CD4-positive, CD25-positive, alpha-beta regulatory T cell (primary cell): ENCODE results near the gene ZNF708. TPM values are rescaled to one million over a fixed set of nuclear protein-coding genes. Genes with fewer than 3 reads are reported as not detected.
"Not testable (repeated sequence)": the region's sequence is repeated elsewhere in the genome, so short reads cannot be mapped to it uniquely, and the experiment has no call there.

ENCODE experiments used
- ATAC-seq, 2 donors: fragments of 150-1000 bp; cut with Tn5 transposase; one replicate each; pipeline ENCODE4 v1.10.0; 2021; ENCODE audit warnings: low read depth in 2 of 2, moderate number of reproducible peaks in 2 of 2, moderate library complexity in 1 of 2
- DNase-seq, 3 donors: peaks; one replicate each; pipeline versions ENCODE4 v3.0.0 to v3.0.0-alpha.2; 2012 to 2022; ENCODE audit warnings: mixed read lengths in 1 of 3
- H3K27ac ChIP-seq: one replicate; pipeline ENCODE4 v1.7.0; 2013; ENCODE audit warnings: mild to moderate bottlenecking, low read length; ENCODE audit not compliant: insufficient read depth, poor library complexity, severe bottlenecking
- H3K27me3 ChIP-seq: one replicate; pipeline ENCODE4 v1.7.0; 2013; ENCODE audit warnings: low read length; ENCODE audit not compliant: control insufficient read depth, insufficient read depth
- H3K36me3 ChIP-seq: one replicate; pipeline ENCODE4 v1.7.0; 2013; ENCODE audit warnings: mild to moderate bottlenecking, low read length, moderate library complexity; ENCODE audit not compliant: control insufficient read depth, insufficient read depth
- H3K4me1 ChIP-seq: 2 replicates; pipeline ENCODE4 v1.7.0; 2013; ENCODE audit warnings: mild to moderate bottlenecking, low read length; ENCODE audit not compliant: insufficient read depth, control insufficient read depth, poor library complexity, severe bottlenecking
- H3K4me3 ChIP-seq: one replicate; pipeline ENCODE4 v1.7.0; 2013; ENCODE audit warnings: low read depth, mild to moderate bottlenecking, low read length, moderate library complexity
- H3K9me3 ChIP-seq, 2 experiments: 1 replicate in 1 of 2; 2 replicates in 1 of 2; pipeline ENCODE4 v1.7.0; 2013; ENCODE audit warnings: low read length in 2 of 2, mild to moderate bottlenecking in 1 of 2, moderate library complexity in 1 of 2; ENCODE audit not compliant: control insufficient read depth in 2 of 2
- H3K27ac Mint-ChIP-seq, 3 donors: one replicate each; pipeline ENCODE4 v1.8.0; 2020 to 2022; ENCODE audit warnings: mild to moderate bottlenecking in 3 of 3, mixed read lengths in 3 of 3, moderate library complexity in 2 of 3
- H3K27me3 Mint-ChIP-seq: one replicate; pipeline ENCODE4 v1.8.0; 2022; ENCODE audit warnings: mild to moderate bottlenecking, mixed read lengths
- H3K36me3 Mint-ChIP-seq: one replicate; pipeline ENCODE4 v1.8.0; 2020; ENCODE audit warnings: mixed read lengths
- H3K4me1 Mint-ChIP-seq, 4 donors: one replicate each; pipeline ENCODE4 v1.8.0; 2020 to 2022; ENCODE audit warnings: mixed read lengths in 4 of 4, mild to moderate bottlenecking in 1 of 4
- H3K4me3 Mint-ChIP-seq, 4 donors: one replicate each; pipeline ENCODE4 v1.8.0; 2020 to 2022; ENCODE audit warnings: mild to moderate bottlenecking in 4 of 4, mixed read lengths in 4 of 4, moderate library complexity in 3 of 4
- H3K9me3 Mint-ChIP-seq, 7 donors: one replicate each; pipeline ENCODE4 v1.8.0; 2020 to 2022; ENCODE audit warnings: mixed read lengths in 7 of 7, mild to moderate bottlenecking in 3 of 7, moderate library complexity in 2 of 7
- polyA plus RNA-seq, 4 donors: library from polyadenylated mRNA; unstranded; fragments of 300-500 nt; fragmentation: Illumina TruSeq; gene quantifications; one replicate each; pipeline ENCODE4 v1.2.3, GENCODE V29; 2021
- total RNA-seq: library from RNA; stranded (reverse); gene quantifications from one replicate; pipeline ENCODE4 v1.2.3, GENCODE V29; 2022

Gene ZNF708
- total and polyA plus RNA-seq, 5 donors from 2014 or later = 8.5 to 16.0 (median 12.4) TPM

DNA sequence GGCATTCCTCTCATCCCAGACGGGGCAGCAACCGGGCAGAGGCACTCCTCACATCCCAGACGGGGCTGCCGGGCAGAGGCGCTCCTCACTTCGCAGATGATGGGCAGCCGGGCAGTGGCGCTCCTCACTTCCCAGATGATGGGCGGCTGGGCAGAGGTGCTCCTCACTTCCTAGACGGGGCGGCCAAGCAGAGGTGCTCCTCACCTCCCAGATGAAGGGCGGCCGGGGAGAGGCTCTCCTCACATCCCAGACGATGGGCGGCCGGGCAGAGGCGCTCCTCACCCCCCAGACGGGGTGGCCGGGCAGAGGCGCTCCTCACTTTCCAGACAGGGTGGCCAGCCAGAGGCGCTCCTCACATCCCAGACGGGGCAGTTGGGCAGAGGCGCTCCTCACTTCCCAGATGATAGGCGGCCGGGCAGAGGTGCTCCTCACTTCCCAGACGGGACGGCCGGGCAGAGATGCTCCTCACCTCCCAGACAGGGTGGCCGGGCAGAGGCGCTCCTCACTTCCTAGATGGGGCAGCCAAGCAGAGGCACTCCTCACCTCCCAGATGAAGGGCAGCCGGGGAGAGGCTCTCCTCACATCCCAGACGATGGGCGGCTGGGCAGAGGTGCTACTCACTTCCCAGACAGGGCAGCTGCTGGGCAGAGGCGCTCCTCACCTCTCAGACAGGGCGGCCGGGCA lies 68.9 kb downstream of the ZNF708 start:
- H3K4me3 Mint-ChIP-seq = no peak overlapping the region
- no peaks in the 10 kb centered on the region for H3K27me3 Mint-ChIP-seq
- no peak overlapping the region for H3K27ac Mint-ChIP-seq

DNA sequence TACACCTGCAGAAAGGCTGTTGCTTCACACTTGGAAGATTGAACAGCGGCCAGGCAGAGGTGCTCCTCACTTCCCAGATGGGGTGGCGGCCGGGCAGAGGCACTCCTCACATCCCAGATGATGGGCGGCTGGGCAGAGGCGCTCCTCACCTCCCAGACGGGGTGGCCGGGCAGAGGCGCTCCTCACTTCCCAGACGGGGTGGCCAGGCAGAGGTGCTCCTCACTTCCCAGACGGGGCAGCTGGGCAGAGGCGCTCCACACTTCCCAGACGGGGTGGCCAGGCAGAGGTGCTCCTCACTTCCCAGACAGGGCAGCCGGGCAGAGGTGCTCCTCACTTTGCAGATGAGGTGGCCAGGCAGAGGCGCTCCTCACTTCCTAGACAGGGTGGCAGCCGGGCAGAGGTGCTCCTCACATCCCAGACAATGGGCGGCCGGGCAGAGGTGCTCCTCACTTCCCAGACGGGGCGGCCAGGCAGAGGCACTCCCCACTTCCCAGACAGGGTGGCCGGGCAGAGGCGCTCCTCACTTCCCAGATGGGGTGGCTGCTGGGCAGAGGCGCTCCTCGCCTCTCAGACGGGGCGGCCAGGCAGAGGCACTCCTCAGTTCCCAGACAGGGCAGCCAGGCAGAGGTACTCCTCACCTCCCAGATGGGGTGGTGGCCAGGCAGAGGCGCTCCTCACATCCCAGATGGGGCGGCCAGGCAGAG lies 69.6 kb downstream of the ZNF708 start:
- H3K4me3 ChIP-seq, H3K9me3 ChIP-seq, H3K4me3 Mint-ChIP-seq, ATAC-seq, H3K27ac Mint-ChIP-seq, H3K4me1 ChIP-seq, DNase-seq, H3K27me3 ChIP-seq, H3K36me3 ChIP-seq, H3K27me3 Mint-ChIP-seq, H3K4me1 Mint-ChIP-seq, H3K27ac ChIP-seq, H3K36me3 Mint-ChIP-seq: not testable (repeated sequence)
- peaks cover 2 to 11% (median 6%) of the 10 kb centered on the region in 7 donors for H3K9me3 Mint-ChIP-seq

More for the DNA sequence above, 68.9 kb downstream of the ZNF708 start:
- no peak overlapping the region for H3K4me3 ChIP-seq
- no peaks in the 10 kb centered on the region for H3K36me3 Mint-ChIP-seq
- no peaks in the 10 kb centered on the region for H3K36me3 ChIP-seq
- peaks cover 0 to 9% of the 10 kb centered on the region in 2 experiments for H3K9me3 ChIP-seq
- H3K9me3 Mint-ChIP-seq = peaks cover 2 to 11% (median 5%) of the 10 kb centered on the region in 7 donors
- H3K27me3 ChIP-seq = no peaks in the 10 kb centered on the region
- H3K27ac ChIP-seq = no peak overlapping the region
- no peaks in the 10 kb centered on the region for H3K4me1 Mint-ChIP-seq
- no peaks in the 10 kb centered on the region for H3K4me1 ChIP-seq
- DNase-seq = no peak
- no peak for ATAC-seq

DNA sequence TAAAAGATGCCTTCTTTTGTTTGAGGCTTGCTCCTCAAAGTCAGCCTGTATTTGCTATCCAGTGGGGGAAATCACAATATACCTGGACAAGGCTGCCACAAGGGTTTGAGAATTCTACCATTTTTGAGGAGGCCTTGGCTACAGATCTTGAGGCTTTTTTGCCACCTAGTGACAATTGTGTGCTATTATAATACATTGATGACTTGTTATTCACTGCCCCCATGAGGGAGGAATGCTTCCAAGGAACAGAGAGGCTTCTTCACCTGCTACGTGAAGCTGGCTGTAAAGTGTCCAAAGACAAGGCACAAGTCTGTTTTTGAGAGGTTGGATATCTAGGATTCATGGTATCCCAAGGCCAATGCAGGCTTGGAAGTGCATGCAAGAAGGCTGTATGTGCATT lies 72.5 kb downstream of the ZNF708 start:
- Mint-ChIP-seq H3K4me3 (no peak overlapping the region), H3K9me3 (peaks cover 0 to 11% (median 5%) of the 10 kb centered on the region in 7 donors), H3K36me3 (no peaks in the 10 kb centered on the region), H3K27ac (no peak overlapping the region), H3K27me3 (no peaks in the 10 kb centered on the region), H3K4me1 (no peaks in the 10 kb centered on the region)
- DNase-seq (no peak), ATAC-seq (no peak)
- no peaks in the 10 kb centered on the region for H3K4me1 ChIP-seq
- no peaks in the 10 kb centered on the region for H3K27me3 ChIP-seq
- no peaks in the 10 kb centered on the region for H3K9me3 ChIP-seq
- no peak overlapping the region for H3K4me3 ChIP-seq
- H3K27ac ChIP-seq = no peak overlapping the region
- no peaks in the 10 kb centered on the region for H3K36me3 ChIP-seq

Other genes starting within 250 kb of the ZNF708 start
- gene ZNF714, start 247.2 kb downstream of the ZNF708 start, total RNA-seq = 14.7 TPM
- gene ZNF714, start 247.2 kb downstream of the ZNF708 start, polyA plus RNA-seq = 10 to 100 TPM; 12.0 to 15.4 (median 13.5) TPM
- 23.9 TPM for gene ZNF431, start 187.4 kb downstream of the ZNF708 start, total RNA-seq
- 10 to 100 TPM in 1 of 4 donors, 1 to 10 TPM in 3; 6.9 to 10.8 (median 7.9) TPM for gene ZNF431, start 187.4 kb downstream of the ZNF708 start, polyA plus RNA-seq
- gene ZNF738, start 29.6 kb upstream of the ZNF708 start, total RNA-seq = 6.7 TPM
- 1 to 10 TPM; 2.9 to 6.4 (median 4.2) TPM for gene ZNF738, start 29.6 kb upstream of the ZNF708 start, polyA plus RNA-seq
- gene ZNF493, start 67.7 kb upstream of the ZNF708 start, total RNA-seq = 25.3 TPM
- 10 to 100 TPM; 13.3 to 21.3 (median 17.2) TPM for gene ZNF493, start 67.7 kb upstream of the ZNF708 start, polyA plus RNA-seq
- 14.7 TPM for gene ZNF429, start 176.2 kb upstream of the ZNF708 start, total RNA-seq
- 10 to 100 TPM; 14.4 to 29.6 (median 22.3) TPM for gene ZNF429, start 176.2 kb upstream of the ZNF708 start, polyA plus RNA-seq